ENCODE data around the gene CACNB3.

GRCh38 chr12:48816143-48816854 lies 2.0 kb upstream of the CACNB3 start:
- TF ChIP-seq CTCF (IDR thresholded peaks at IDR 0.05) (no peak), POLR2AphosphoS5 (IDR thresholded peaks at IDR 0.05) (no peak), POLR2A (IDR thresholded peaks at IDR 0.05) (no peak)

Data from stomach (tissue), 4 donors.